Endothelial cell of umbilical vein (primary cell): ENCODE measurements around the gene NRXN3. TPM values are rescaled to one million over a fixed set of nuclear protein-coding genes. Genes with fewer than 3 reads are reported as not detected.

Experiments
- BruUV-seq: library from RNA; stranded (reverse); fragments of 400-500 nt; replicated peaks from 2 replicates; lab custom pipeline; 2021; lab: Mats Ljungman, UMichigan
- CTCF ChIA-PET: fragments of 300-600, 350-600 bp; sonication (Branson Sonifier 250); formaldehyde crosslinking; loops from one replicate; lab custom pipeline; 2021; ENCODE audit warnings: antibody characterized with exemption, inconsistent platforms; lab: Charles Lee
- POLR2A ChIA-PET: fragments of 300-600, 350-600 bp; sonication (Branson Sonifier 250); formaldehyde crosslinking; loops from one replicate; lab custom pipeline; 2021; ENCODE audit warnings: antibody characterized with exemption, inconsistent platforms; lab: Charles Lee
- DNase-seq: peaks from one replicate; pipeline ENCODE4 v3.0.0-alpha.2; 2011; ENCODE audit warnings: low read depth, low spot score
- FAIRE-seq: peaks from 2 replicates; lab custom pipeline; 2011; peaks lifted over from hg19 to GRCh38; lab: Jason Lieb, UNC
- H2AFZ ChIP-seq: 2 replicates; pipeline ENCODE4 v1.6.0; 2012; ENCODE audit warnings: low read depth, low read length, control low read depth, inconsistent platforms
- H3K27ac ChIP-seq: 2 replicates; pipeline ENCODE4 v1.5.1; 2011; ENCODE audit warnings: low read depth, mild to moderate bottlenecking, control low read depth, low read length, moderate library complexity; ENCODE audit not compliant: insufficient read depth
- H3K27me3 ChIP-seq, 2 experiments: 2 replicates each; pipeline versions ENCODE4 v1.6.0 to v1.6.1; 2011; ENCODE audit warnings: low read length in 2 of 2, mixed read lengths in 1 of 2; ENCODE audit not compliant: control insufficient read depth in 2 of 2, insufficient read depth in 2 of 2
- H3K36me3 ChIP-seq, 2 experiments: 2 replicates in 1 of 2; 3 replicates in 1 of 2; pipeline ENCODE4 v1.5.1; 2011; ENCODE audit warnings: low read length in 2 of 2, mild to moderate bottlenecking in 1 of 2, moderate library complexity in 1 of 2; ENCODE audit not compliant: control insufficient read depth in 2 of 2, insufficient read depth in 2 of 2; ENCODE audit errors: extremely low read depth in 1 of 2
- H3K4me1 ChIP-seq: 3 replicates; pipeline ENCODE4 v1.5.1; 2011; ENCODE audit warnings: mild to moderate bottlenecking, low read length; ENCODE audit not compliant: control insufficient read depth, insufficient read depth; ENCODE audit errors: extremely low read depth
- H3K4me2 ChIP-seq: 2 replicates; pipeline ENCODE4 v1.6.1; 2011; ENCODE audit warnings: low read length, control low read depth, mixed read lengths; ENCODE audit not compliant: insufficient read depth
- H3K4me3 ChIP-seq, 3 experiments: fragments of 200-600 bp in 1 of 3; sonication (generic), shearing (Covaris generic) in 1 of 3; replicated peaks in 1 of 3; 2 replicates each; pipeline ENCODE4 v1.5.1; 2011 to 2016; ENCODE audit warnings: control low read depth in 3 of 3, low read length in 3 of 3, mild to moderate bottlenecking in 2 of 3, inconsistent platforms in 1 of 3, low read depth in 1 of 3, moderate library complexity in 1 of 3; ENCODE audit not compliant: insufficient read depth in 1 of 3
- H3K79me2 ChIP-seq: 2 replicates; pipeline ENCODE4 v1.6.0; 2012; ENCODE audit warnings: low read length, inconsistent platforms; ENCODE audit not compliant: control insufficient read depth, insufficient read depth
- H3K9ac ChIP-seq: replicated peaks from 2 replicates; pipeline ENCODE3; 2011; ENCODE audit warnings: low read length, control low read depth; ENCODE audit not compliant: insufficient read depth; ENCODE audit errors: extremely low read depth
- H3K9me1 ChIP-seq: replicated peaks from 3 replicates; pipeline ENCODE4 v1.6.0; 2011; ENCODE audit warnings: mild to moderate bottlenecking, low read length; ENCODE audit not compliant: control insufficient read depth, insufficient read depth; ENCODE audit errors: extremely low read depth
- H3K9me3 ChIP-seq: replicated peaks from 2 replicates; pipeline ENCODE4 v1.5.1; 2012; ENCODE audit warnings: low read length, inconsistent platforms; ENCODE audit not compliant: control insufficient read depth, insufficient read depth
- H4K20me1 ChIP-seq: replicated peaks from 2 replicates; pipeline ENCODE3; 2011; ENCODE audit warnings: mild to moderate bottlenecking, low read length; ENCODE audit not compliant: control insufficient read depth, insufficient read depth; ENCODE audit errors: extremely low read depth
- EZH2 ChIP-seq: IDR thresholded peaks from 2 replicates; pipeline ENCODE4 v1.6.1; 2012; ENCODE audit warnings: borderline replicate concordance, low read depth, mild to moderate bottlenecking, moderate library complexity, low read length, inconsistent platforms; ENCODE audit not compliant: severe bottlenecking
- GATA2 ChIP-seq: IDR thresholded peaks from 2 replicates; pipeline ENCODE4 v1.7.0; 2011; ENCODE audit warnings: low read depth, mild to moderate bottlenecking, moderate library complexity, mixed read lengths, low read length; ENCODE audit not compliant: insufficient read length, insufficient read depth
- JUN ChIP-seq: IDR thresholded peaks from 2 replicates; pipeline ENCODE4 v1.6.1; 2011; ENCODE audit warnings: borderline replicate concordance, low read depth; ENCODE audit not compliant: insufficient read length, insufficient read depth
- POLR2A ChIP-seq: IDR thresholded peaks from 2 replicates; pipeline ENCODE4 v1.6.1; 2012; ENCODE audit warnings: low read depth, mild to moderate bottlenecking, control low read depth, low read length
- dilution Hi-C: fragments of 300-500 bp; cut with MboI; formaldehyde crosslinking; loops from one replicate; pipeline ENCODE4 v1.15.0; 2019; ENCODE audit warnings: low sequenced_read_pairs; ENCODE audit not compliant: extremely low pct_ligation_motif_present
- intact Hi-C: fragments of 100-400 bp; cut with micrococcal nuclease; formaldehyde crosslinking; loops from one replicate; pipeline ENCODE4 v1.10.0; 2022
- polyA plus RNA-seq, 4 experiments: library from polyadenylated mRNA; depleted of rRNA in 3 of 4; stranded (reverse) in 3 of 4; unstranded in 1 of 4; fragments of >200 nt; gene quantifications; 2 replicates each; pipeline versions ENCODE4 v1.2.1 to v1.2.3, GENCODE V29; 2011 to 2012; ENCODE audit warnings: missing spikeins in 1 of 4
- total RNA-seq: library from RNA; stranded (reverse); gene quantifications from 2 replicates; pipeline ENCODE4 v1.2.3, GENCODE V29; 2021
- TF ChIP-seq, protein P1 (sequence below): IDR thresholded peaks from 2 replicates; pipeline ENCODE4 v1.6.1; 2011; ENCODE audit not compliant: insufficient read depth, insufficient read length
- TF ChIP-seq, protein P2 (sequence below), 2 donors: IDR thresholded peaks; 1 replicate in 1 of 2; 2 replicates in 1 of 2; pipeline ENCODE4 v1.5.1; 2011; ENCODE audit warnings: low read length in 2 of 2, mild to moderate bottlenecking in 2 of 2, moderate library complexity in 2 of 2, control low read depth in 1 of 2, inconsistent platforms in 1 of 2, low read depth in 1 of 2; ENCODE audit not compliant: insufficient read depth in 1 of 2; ENCODE audit errors: extremely low read depth in 1 of 2

Gene NRXN3
- total and polyA plus RNA-seq, 2 donors (not counting 3 experiments of a cell fraction or from before 2014, with no cell fraction given), result 0.72 to 4.2 TPM

DNA sequence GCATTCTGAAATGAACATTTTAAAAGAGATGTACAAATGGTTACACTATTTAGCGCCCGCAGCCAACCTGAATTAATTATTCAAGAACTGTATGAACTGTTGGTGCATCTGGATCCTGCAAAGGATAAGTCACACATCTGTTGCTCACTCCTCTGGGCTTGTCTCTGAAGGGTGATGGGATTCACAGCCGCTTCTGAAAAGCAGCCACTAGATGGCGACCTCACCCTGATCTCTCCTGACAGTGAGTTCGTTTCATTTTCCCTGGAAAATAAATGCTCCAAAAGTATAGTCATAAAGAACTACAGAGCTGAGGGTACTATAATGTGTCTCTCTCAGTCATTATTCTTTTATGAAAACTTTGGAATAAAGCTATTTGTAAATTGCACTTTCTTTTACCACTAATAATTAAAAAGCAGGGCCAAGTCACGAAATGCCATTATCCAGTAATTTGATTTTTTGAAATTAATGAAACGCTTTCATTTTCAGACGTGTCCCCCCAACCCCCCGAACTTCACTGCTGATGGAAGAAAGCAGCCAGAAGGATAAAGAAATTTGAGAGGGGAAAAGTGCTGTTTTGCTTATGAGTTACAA is 789.6 kb downstream of the NRXN3 start:
- H3K9me1 ChIP-seq, result no peaks in the 10 kb centered on the region
- no peak overlapping the region for H3K4me2 ChIP-seq
- H3K4me3 ChIP-seq, result no peak overlapping the region
- POLR2A ChIA-PET, result no interaction called here
- peaks cover 12% of the 10 kb centered on the region for H3K4me1 ChIP-seq
- H3K27me3 ChIP-seq, result no peaks in the 10 kb centered on the region
- TF ChIP-seq EZH2, result no peak
- TF ChIP-seq GATA2, result no peak
- no peak for TF ChIP-seq JUN
- TF ChIP-seq, protein P1, sequence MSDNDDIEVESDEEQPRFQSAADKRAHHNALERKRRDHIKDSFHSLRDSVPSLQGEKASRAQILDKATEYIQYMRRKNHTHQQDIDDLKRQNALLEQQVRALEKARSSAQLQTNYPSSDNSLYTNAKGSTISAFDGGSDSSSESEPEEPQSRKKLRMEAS, result no peak
- no peak for TF ChIP-seq POLR2A
- TF ChIP-seq, protein P2, sequence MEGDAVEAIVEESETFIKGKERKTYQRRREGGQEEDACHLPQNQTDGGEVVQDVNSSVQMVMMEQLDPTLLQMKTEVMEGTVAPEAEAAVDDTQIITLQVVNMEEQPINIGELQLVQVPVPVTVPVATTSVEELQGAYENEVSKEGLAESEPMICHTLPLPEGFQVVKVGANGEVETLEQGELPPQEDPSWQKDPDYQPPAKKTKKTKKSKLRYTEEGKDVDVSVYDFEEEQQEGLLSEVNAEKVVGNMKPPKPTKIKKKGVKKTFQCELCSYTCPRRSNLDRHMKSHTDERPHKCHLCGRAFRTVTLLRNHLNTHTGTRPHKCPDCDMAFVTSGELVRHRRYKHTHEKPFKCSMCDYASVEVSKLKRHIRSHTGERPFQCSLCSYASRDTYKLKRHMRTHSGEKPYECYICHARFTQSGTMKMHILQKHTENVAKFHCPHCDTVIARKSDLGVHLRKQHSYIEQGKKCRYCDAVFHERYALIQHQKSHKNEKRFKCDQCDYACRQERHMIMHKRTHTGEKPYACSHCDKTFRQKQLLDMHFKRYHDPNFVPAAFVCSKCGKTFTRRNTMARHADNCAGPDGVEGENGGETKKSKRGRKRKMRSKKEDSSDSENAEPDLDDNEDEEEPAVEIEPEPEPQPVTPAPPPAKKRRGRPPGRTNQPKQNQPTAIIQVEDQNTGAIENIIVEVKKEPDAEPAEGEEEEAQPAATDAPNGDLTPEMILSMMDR (IDR thresholded peaks at IDR 0.05; ENCODE audit: extremely low read depth in 1 of 2, insufficient read depth in 1 of 2, low read depth in 1 of 2, low read length in 2 of 2), result peak; percentile 84 to 87
- CTCF ChIA-PET, result interaction anchor here (0.5 to 4.2 kb wide), 41 partner anchors 9 to 1920 kb away, joined by 3 to 30 read pairs (median 4); no protein-coding TSS in a partner anchor
- H2AFZ ChIP-seq, result peak overlapping the region; percentile 26
- no TSS peak for BruUV-seq
- H3K9me3 ChIP-seq, result no peaks in the 10 kb centered on the region
- H3K36me3 ChIP-seq, result no peaks in the 10 kb centered on the region
- FAIRE-seq, result peak; percentile 93
- intact Hi-C loops (loop anchor here (1.0 to 10.0 kb wide), 5 partner anchors 8 to 1891 kb away; no protein-coding TSS in a partner anchor), dilution Hi-C loops (no loop called here)
- H3K27ac ChIP-seq, result no peak overlapping the region
- no peak overlapping the region for H3K9ac ChIP-seq
- H3K79me2 ChIP-seq, result no peaks in the 10 kb centered on the region
- peak; percentile 74 for DNase-seq
- no peaks in the 10 kb centered on the region for H4K20me1 ChIP-seq
